ENCODE measurements around the gene DNER. TPM values are rescaled to one million over a fixed set of nuclear protein-coding genes. Genes with fewer than 3 reads are reported as not detected.

Gene DNER
- total and polyA plus RNA-seq, 2 donors (not counting 3 experiments of a cell fraction or from before 2014, with no cell fraction given) = 0.01 TPM; not detected in 1

- Histone ChIP-seq H3K4me3 (replicated peaks in 1 of 3; ENCODE audit: insufficient read depth in 1 of 3, low read depth in 1 of 3, low read length in 3 of 3) (no peak overlapping the region), H4K20me1 (replicated peaks; ENCODE audit: control insufficient read depth, extremely low read depth, insufficient read depth, low read length) (no peaks in the 10 kb centered on the region), H3K27ac (ENCODE audit: insufficient read depth, low read depth, low read length) (no peak overlapping the region), H3K27me3 (ENCODE audit: control insufficient read depth in 2 of 2, insufficient read depth in 2 of 2, low read length in 2 of 2) (no peaks in the 10 kb centered on the region), H3K9me1 (replicated peaks; ENCODE audit: control insufficient read depth, extremely low read depth, insufficient read depth, low read length) (no peaks in the 10 kb centered on the region), H3K9ac (replicated peaks; ENCODE audit: extremely low read depth, insufficient read depth, low read length) (no peak overlapping the region), H3K79me2 (ENCODE audit: control insufficient read depth, insufficient read depth, low read length) (no peaks in the 10 kb centered on the region), H3K4me2 (ENCODE audit: insufficient read depth, low read length) (no peak overlapping the region), H2AFZ (ENCODE audit: low read depth, low read length) (no peak overlapping the region), H3K4me1 (ENCODE audit: control insufficient read depth, extremely low read depth, insufficient read depth, low read length) (no peaks in the 10 kb centered on the region), H3K9me3 (replicated peaks; ENCODE audit: control insufficient read depth, insufficient read depth, low read length) (no peaks in the 10 kb centered on the region), H3K36me3 (ENCODE audit: control insufficient read depth in 2 of 2, extremely low read depth in 1 of 2, insufficient read depth in 2 of 2, low read length in 2 of 2) (no peaks in the 10 kb centered on the region)
- ChIA-PET CTCF (no interaction called here), POLR2A (no interaction called here)
- intact Hi-C loops (cut with micrococcal nuclease) = no loop called here
- TF ChIP-seq POLR2A (IDR thresholded peaks at IDR 0.05; ENCODE audit: low read depth, low read length) = no peak
- TF ChIP-seq JUN (IDR thresholded peaks at IDR 0.05; ENCODE audit: borderline replicate concordance, insufficient read depth, insufficient read length, low read depth) = no peak
- BruUV-seq (replicated peaks) = no TSS peak
- FAIRE-seq (no peak), DNase-seq (ENCODE audit: low read depth, low spot score) (no peak)
- dilution Hi-C loops (cut with MboI; ENCODE audit: extremely low pct_ligation_motif_present, low sequenced_read_pairs) = no loop called here
Observed at GRCh38 chr2:229641676-229642075, 72.7 kb downstream of the DNER start.

- BruUV-seq (replicated peaks) = no TSS peak
- no peaks in the 10 kb centered on the region for H3K4me1 ChIP-seq (ENCODE audit: control insufficient read depth, extremely low read depth, insufficient read depth, low read length)
- dilution Hi-C loops (cut with MboI; ENCODE audit: extremely low pct_ligation_motif_present, low sequenced_read_pairs) = no loop called here
- H3K27ac ChIP-seq (ENCODE audit: insufficient read depth, low read depth, low read length) = no peak overlapping the region
- no peaks in the 10 kb centered on the region for H3K79me2 ChIP-seq (ENCODE audit: control insufficient read depth, insufficient read depth, low read length)
- no peak overlapping the region for H2AFZ ChIP-seq (ENCODE audit: low read depth, low read length)
- TF ChIP-seq POLR2A (IDR thresholded peaks at IDR 0.05; ENCODE audit: low read depth, low read length) (no peak), FOS (IDR thresholded peaks at IDR 0.05; ENCODE audit: borderline replicate concordance, insufficient read depth, low read length) (no peak), JUN (IDR thresholded peaks at IDR 0.05; ENCODE audit: borderline replicate concordance, insufficient read depth, insufficient read length, low read depth) (no peak)
- no peaks in the 10 kb centered on the region for H4K20me1 ChIP-seq (replicated peaks; ENCODE audit: control insufficient read depth, extremely low read depth, insufficient read depth, low read length)
- CTCF ChIA-PET = interaction anchor here (0.8 to 1.4 kb wide), 2 partner anchors 8 to 12 kb away, joined by 3 to 4 read pairs; no protein-coding TSS in a partner anchor
- FAIRE-seq = no peak
- H3K4me2 ChIP-seq (ENCODE audit: insufficient read depth, low read length) = no peak overlapping the region
- intact Hi-C loops (cut with micrococcal nuclease) = no loop called here
- no peaks in the 10 kb centered on the region for H3K27me3 ChIP-seq (ENCODE audit: control insufficient read depth in 2 of 2, insufficient read depth in 2 of 2, low read length in 2 of 2)
- no peak for DNase-seq (ENCODE audit: low read depth, low spot score)
- H3K4me3 ChIP-seq (replicated peaks in 1 of 3; ENCODE audit: insufficient read depth in 1 of 3, low read depth in 1 of 3, low read length in 3 of 3) = no peak overlapping the region
- no peaks in the 10 kb centered on the region for H3K36me3 ChIP-seq (ENCODE audit: control insufficient read depth in 2 of 2, extremely low read depth in 1 of 2, insufficient read depth in 2 of 2, low read length in 2 of 2)
- H3K9ac ChIP-seq (replicated peaks; ENCODE audit: extremely low read depth, insufficient read depth, low read length) = no peak overlapping the region
- POLR2A ChIA-PET = no interaction called here
- H3K9me3 ChIP-seq (replicated peaks; ENCODE audit: control insufficient read depth, insufficient read depth, low read length) = no peaks in the 10 kb centered on the region
- no peaks in the 10 kb centered on the region for H3K9me1 ChIP-seq (replicated peaks; ENCODE audit: control insufficient read depth, extremely low read depth, insufficient read depth, low read length)
Observed at GRCh38 chr2:229640636-229641035, 73.7 kb downstream of the DNER start.
